WERI-Rb-1 (cell line): ENCODE results near the gene MTCH1.

Source experiments
- DNase-seq: peaks from one replicate; pipeline ENCODE4 v3.0.0-alpha.2; 2020
- H3K27ac ChIP-seq: fragments of 250-450 bp; sonication (Bioruptor Pico); 2 replicates; pipeline ENCODE4 v1.5.1; 2020; ENCODE audit warnings: mild to moderate bottlenecking, moderate library complexity
- H3K27me3 ChIP-seq: fragments of 250-450 bp; sonication (Bioruptor Pico); 2 replicates; pipeline ENCODE4 v1.5.1; 2021; ENCODE audit warnings: mild to moderate bottlenecking, low read depth, moderate library complexity; ENCODE audit not compliant: insufficient read depth, severe bottlenecking
- H3K36me3 ChIP-seq: fragments of 250-450 bp; sonication (Bioruptor Pico); 2 replicates; pipeline ENCODE4 v1.5.1; 2020; ENCODE audit warnings: mild to moderate bottlenecking, moderate library complexity
- H3K4me3 ChIP-seq: 2 replicates; pipeline ENCODE4 v1.5.1; 2011; ENCODE audit warnings: low read depth, mild to moderate bottlenecking, control low read depth, low read length
- H3K9me3 ChIP-seq: fragments of 250-450 bp; sonication (Bioruptor Pico); 2 replicates; pipeline ENCODE4 v1.5.1; 2021; ENCODE audit warnings: mild to moderate bottlenecking, moderate library complexity; ENCODE audit not compliant: severe bottlenecking
- TF ChIP-seq, protein P1 (sequence below): IDR thresholded peaks from 2 replicates; pipeline ENCODE4 v1.5.1; 2011; ENCODE audit warnings: low read depth, mild to moderate bottlenecking, control low read depth, inconsistent platforms, low read length

The MTCH1 gene

DNA sequence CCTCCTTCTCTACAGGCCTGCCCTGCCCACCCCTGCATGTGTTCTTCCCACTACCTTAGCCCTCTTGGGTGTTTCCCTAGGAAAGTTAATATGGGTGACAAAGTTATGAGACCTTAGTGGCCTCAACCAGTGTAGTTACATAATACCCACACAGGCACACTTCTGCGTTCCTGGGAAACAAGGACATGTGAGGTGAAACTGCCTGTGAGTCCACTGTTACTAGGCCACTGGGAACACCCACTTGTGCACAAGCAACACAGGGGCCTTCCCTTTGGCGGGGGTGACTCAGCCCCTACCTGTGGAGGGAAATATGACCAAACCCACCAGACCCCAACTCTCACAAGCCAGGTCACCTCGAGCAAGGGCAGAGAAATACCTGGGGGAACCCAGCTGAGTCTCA, 18.7 kb downstream of the MTCH1 start:
- TF ChIP-seq, protein P1, sequence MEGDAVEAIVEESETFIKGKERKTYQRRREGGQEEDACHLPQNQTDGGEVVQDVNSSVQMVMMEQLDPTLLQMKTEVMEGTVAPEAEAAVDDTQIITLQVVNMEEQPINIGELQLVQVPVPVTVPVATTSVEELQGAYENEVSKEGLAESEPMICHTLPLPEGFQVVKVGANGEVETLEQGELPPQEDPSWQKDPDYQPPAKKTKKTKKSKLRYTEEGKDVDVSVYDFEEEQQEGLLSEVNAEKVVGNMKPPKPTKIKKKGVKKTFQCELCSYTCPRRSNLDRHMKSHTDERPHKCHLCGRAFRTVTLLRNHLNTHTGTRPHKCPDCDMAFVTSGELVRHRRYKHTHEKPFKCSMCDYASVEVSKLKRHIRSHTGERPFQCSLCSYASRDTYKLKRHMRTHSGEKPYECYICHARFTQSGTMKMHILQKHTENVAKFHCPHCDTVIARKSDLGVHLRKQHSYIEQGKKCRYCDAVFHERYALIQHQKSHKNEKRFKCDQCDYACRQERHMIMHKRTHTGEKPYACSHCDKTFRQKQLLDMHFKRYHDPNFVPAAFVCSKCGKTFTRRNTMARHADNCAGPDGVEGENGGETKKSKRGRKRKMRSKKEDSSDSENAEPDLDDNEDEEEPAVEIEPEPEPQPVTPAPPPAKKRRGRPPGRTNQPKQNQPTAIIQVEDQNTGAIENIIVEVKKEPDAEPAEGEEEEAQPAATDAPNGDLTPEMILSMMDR, result no peak
- peaks cover 60% of the 10 kb centered on the region for H3K36me3 ChIP-seq
- H3K4me3 ChIP-seq, result no peak overlapping the region
- no peaks in the 10 kb centered on the region for H3K9me3 ChIP-seq
- no peak overlapping the region for H3K27ac ChIP-seq
- no peaks in the 10 kb centered on the region for H3K27me3 ChIP-seq
- DNase-seq, result no peak

DNA sequence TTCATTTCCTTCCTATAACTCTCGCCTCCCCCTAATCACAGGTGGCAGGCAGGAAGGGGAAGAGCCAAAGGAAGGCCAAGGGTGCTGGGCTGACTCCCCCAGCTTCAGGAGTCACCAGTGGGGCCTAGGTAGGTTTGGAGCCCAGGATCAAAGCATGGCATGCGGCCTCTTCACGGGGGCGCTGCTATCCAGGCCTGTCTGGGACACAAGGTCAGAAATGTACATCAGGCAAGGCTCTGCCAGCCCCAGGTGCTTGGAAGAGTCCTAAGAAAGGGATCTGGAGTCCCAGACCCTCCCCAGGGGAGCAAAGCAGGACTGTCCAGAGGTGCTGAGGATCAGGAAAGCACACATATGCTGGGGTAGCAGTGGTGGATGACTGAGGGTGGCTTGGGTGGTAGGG, 21.1 kb downstream of the MTCH1 start:
- Histone ChIP-seq H3K9me3 (no peaks in the 10 kb centered on the region), H3K4me3 (no peak overlapping the region), H3K27ac (no peak overlapping the region), H3K36me3 (peaks cover 36% of the 10 kb centered on the region), H3K27me3 (no peaks in the 10 kb centered on the region)
- DNase-seq, result no peak
- TF ChIP-seq, protein P1, result no peak

DNA sequence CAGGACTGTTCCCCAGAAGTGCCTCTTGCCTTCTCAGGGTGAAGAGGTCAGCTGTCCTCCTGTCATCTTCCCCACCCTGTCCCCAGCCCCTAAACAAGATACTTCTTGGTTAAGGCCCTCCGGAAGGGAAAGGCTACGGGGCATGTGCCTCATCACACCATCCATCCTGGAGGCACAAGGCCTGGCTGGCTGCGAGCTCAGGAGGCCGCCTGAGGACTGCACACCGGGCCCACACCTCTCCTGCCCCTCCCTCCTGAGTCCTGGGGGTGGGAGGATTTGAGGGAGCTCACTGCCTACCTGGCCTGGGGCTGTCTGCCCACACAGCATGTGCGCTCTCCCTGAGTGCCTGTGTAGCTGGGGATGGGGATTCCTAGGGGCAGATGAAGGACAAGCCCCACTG, 21.6 kb downstream of the MTCH1 start:
- Histone ChIP-seq H3K36me3 (peaks cover 30% of the 10 kb centered on the region), H3K9me3 (no peaks in the 10 kb centered on the region), H3K27me3 (no peaks in the 10 kb centered on the region), H3K27ac (no peak overlapping the region), H3K4me3 (no peak overlapping the region)
- DNase-seq, result no peak
- TF ChIP-seq, protein P1, result no peak

DNA sequence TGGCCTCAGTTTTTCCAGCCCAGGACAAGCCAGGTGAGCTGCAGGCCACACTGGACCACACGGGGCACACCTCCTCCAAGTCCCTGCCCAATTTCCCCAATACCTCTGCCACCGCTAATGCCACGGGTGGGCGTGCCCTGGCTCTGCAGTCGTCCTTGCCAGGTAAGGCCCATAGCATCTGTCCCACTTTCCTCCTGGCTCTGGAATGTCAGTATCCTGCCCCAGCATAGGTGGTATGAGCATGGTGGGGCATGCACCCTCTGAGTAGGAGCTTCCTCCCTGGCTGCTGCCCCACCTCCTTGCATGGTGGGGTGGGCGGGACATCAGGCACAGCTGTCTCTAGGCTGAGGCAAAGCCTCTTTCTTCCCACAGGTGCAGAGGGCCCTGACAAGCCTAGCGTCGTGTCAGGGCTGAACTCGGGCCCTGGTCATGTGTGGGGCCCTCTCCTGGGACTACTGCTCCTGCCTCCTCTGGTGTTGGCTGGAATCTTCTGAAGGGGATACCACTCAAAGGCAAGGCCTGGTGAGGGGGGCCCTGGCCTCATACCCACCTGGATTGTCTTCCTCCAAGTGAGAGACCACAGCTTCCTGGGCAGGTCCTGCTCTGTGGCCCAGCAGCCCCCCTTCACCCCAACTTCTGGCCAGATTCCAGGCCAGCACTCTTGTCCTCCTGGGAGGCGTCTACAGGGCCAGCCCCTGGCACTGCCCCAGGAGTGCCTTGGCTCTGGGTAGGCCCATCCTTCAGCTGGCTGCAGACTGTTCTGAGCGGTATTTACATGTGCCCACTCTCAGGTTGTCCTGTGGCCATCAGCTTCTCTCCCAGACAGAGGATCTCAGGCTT, 22.3 kb downstream of the MTCH1 start:
- H3K4me3 ChIP-seq, result no peak overlapping the region
- no peak for DNase-seq
- H3K36me3 ChIP-seq, result peaks cover 24% of the 10 kb centered on the region
- H3K27me3 ChIP-seq, result no peaks in the 10 kb centered on the region
- TF ChIP-seq, protein P1, result no peak
- no peak overlapping the region for H3K27ac ChIP-seq
- no peaks in the 10 kb centered on the region for H3K9me3 ChIP-seq

DNA sequence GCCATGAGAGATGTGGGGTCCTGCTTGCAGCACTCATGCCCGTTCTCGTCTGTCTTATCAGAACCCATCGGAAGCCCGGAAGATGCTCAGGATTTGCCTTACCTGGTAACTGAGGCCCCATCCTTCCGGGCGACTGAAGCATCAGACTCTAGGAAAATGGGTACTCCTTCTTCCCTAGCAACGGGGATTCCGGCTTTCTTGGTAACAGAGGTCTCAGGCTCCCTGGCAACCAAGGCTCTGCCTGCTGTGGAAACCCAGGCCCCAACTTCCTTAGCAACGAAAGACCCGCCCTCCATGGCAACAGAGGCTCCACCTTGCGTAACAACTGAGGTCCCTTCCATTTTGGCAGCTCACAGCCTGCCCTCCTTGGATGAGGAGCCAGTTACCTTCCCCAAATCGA, 23.1 kb downstream of the MTCH1 start:
- DNase-seq, result peak; percentile 64
- Histone ChIP-seq H3K27me3 (no peaks in the 10 kb centered on the region), H3K9me3 (no peaks in the 10 kb centered on the region), H3K36me3 (peaks cover 16% of the 10 kb centered on the region), H3K27ac (no peak overlapping the region), H3K4me3 (no peak overlapping the region)
- TF ChIP-seq, protein P1, result no peak
